K562 (cell line): ENCODE results near the gene ANAPC16. TPM values are rescaled to one million over a fixed set of nuclear protein-coding genes. Genes with fewer than 3 reads are reported as not detected.
A peak's percentile ranks its signal among the peaks of the same experiment; 100 is the strongest.

ENCODE experiments used
- ATF7 ChIP-seq: fragments of 450-650 bp; IDR thresholded peaks from 2 replicates; pipeline ENCODE4 v1.7.1; 2014; ENCODE audit warnings: mild to moderate bottlenecking, moderate library complexity
- ELK3 ChIP-seq: fragments of 450-650 bp; formaldehyde crosslinking; IDR thresholded peaks from 2 replicates; pipeline ENCODE4 v1.4.0; 2020; ENCODE audit warnings: mild to moderate bottlenecking
- ETS2 ChIP-seq: IDR thresholded peaks from 2 replicates; pipeline ENCODE4 v1.6.1; 2016; ENCODE audit warnings: borderline replicate concordance, missing genetic modification characterization, mild to moderate bottlenecking, moderate library complexity, missing compliant biosample characterization; ENCODE audit not compliant: poor library complexity, severe bottlenecking
- JUN ChIP-seq, 2 experiments: sonication (generic) in 1 of 2; formaldehyde crosslinking in 1 of 2; IDR thresholded peaks; 2 replicates each; pipeline versions ENCODE4 v1.6.1 to v1.8.0; 2012 to 2022; ENCODE audit warnings: borderline replicate concordance in 2 of 2, mild to moderate bottlenecking in 2 of 2, improper control_type of control experiment in 1 of 2, low read depth in 1 of 2, low read length in 1 of 2, missing genetic modification reagents in 1 of 2
- KLF13 ChIP-seq: fragments of 450-650 bp; IDR thresholded peaks from 2 replicates; pipeline ENCODE4 v1.6.1; 2016; ENCODE audit warnings: missing genetic modification characterization, low read depth, mild to moderate bottlenecking, missing compliant biosample characterization, moderate library complexity, borderline replicate concordance
- NBN ChIP-seq: fragments of 450-650 bp; IDR thresholded peaks from 2 replicates; pipeline ENCODE4 v1.6.1; 2016; ENCODE audit warnings: low read depth, mild to moderate bottlenecking
- RCOR1 ChIP-seq, 2 experiments: IDR thresholded peaks; 2 replicates each; pipeline ENCODE4 v1.6.1; 2012; ENCODE audit warnings: low read depth in 2 of 2, low read length in 2 of 2, borderline replicate concordance in 1 of 2, improper control_type of control experiment in 1 of 2
- SNRNP70 ChIP-seq: fragments of 200-400 bp; formaldehyde crosslinking; optimal IDR thresholded peaks from 2 replicates; pipeline ENCODE3; 2017; ENCODE audit warnings: low read depth, low read length
- STAT5B ChIP-seq: fragments of 250-450 bp; sonication (Bioruptor Pico); IDR thresholded peaks from 2 replicates; pipeline ENCODE4 v1.8.0; 2021; ENCODE audit warnings: mild to moderate bottlenecking, inconsistent platforms
- TAF9B ChIP-seq: fragments of 450-650 bp; IDR thresholded peaks from 2 replicates; pipeline ENCODE4 v1.6.1; 2018; ENCODE audit warnings: mild to moderate bottlenecking; ENCODE audit not compliant: partially characterized antibody
- UBTF ChIP-seq, 2 experiments: IDR thresholded peaks; 2 replicates each; pipeline ENCODE4 v1.6.1; 2012; ENCODE audit warnings: improper control_type of control experiment in 2 of 2, low read depth in 2 of 2, low read length in 2 of 2, borderline replicate concordance in 1 of 2
- ZBTB33 ChIP-seq: sonication (generic); formaldehyde crosslinking; IDR thresholded peaks from 2 replicates; pipeline ENCODE4 v1.8.1; 2023; ENCODE audit warnings: mild to moderate bottlenecking, missing genetic modification reagents
- ZBTB7A ChIP-seq: IDR thresholded peaks from 2 replicates; pipeline ENCODE4 v1.6.1; 2011; ENCODE audit warnings: low read depth, mild to moderate bottlenecking, low read length, moderate library complexity, borderline replicate concordance; ENCODE audit not compliant: control insufficient read depth
- ZNF445 ChIP-seq: fragments of 250-450 bp; sonication (Bioruptor Pico); IDR thresholded peaks from 2 replicates; pipeline ENCODE4 v1.4.0; 2020; ENCODE audit warnings: low read depth, mild to moderate bottlenecking, moderate library complexity
- ZNF696 ChIP-seq: fragments of 250-450 bp; sonication (Bioruptor Pico); conservative IDR thresholded peaks from 2 replicates; pipeline ENCODE4 v1.4.0; 2020; ENCODE audit warnings: mild to moderate bottlenecking, moderate library complexity
- ZNF778 ChIP-seq: fragments of 450-650 bp; formaldehyde crosslinking; IDR thresholded peaks from 2 replicates; pipeline ENCODE4 v1.4.0; 2020; ENCODE audit warnings: mild to moderate bottlenecking, moderate library complexity
- ZNF79 ChIP-seq: fragments of 250-450 bp; sonication (Bioruptor Pico); IDR thresholded peaks from 2 replicates; pipeline ENCODE4 v1.4.0; 2020; ENCODE audit warnings: low read depth, mild to moderate bottlenecking, moderate library complexity
- polyA plus RNA-seq, 8 experiments: library from polyadenylated mRNA; depleted of rRNA in 4 of 8; stranded (reverse) in 5 of 8; unstranded in 3 of 8; fragments of >200 nt; fragmentation: Nextera tagmentation in 2 of 8; fragmentation: Illumina TruSeq in 1 of 8; extraction: Ambion mirVana in 2 of 8; extraction: Trizol in 1 of 8; gene quantifications; 2 replicates each; pipeline versions ENCODE4 v1.2.1 to v1.2.3, GENCODE V29; 2011 to 2014; ENCODE audit warnings: inconsistent platforms in 1 of 8, missing spikeins in 1 of 8
- total RNA-seq, 7 experiments: library from RNA; depleted of rRNA in 6 of 7; stranded (reverse); fragments of >200 nt in 6 of 7; fragmentation: Illumina TruSeq in 2 of 7; extraction: Trizol in 2 of 7; gene quantifications; 2 replicates each; pipeline versions ENCODE4 v1.2.1 to v1.2.3, GENCODE V29; 2011 to 2021; ENCODE audit warnings: low replicate concordance in 1 of 7
- TF ChIP-seq, protein P1 (sequence below): fragments of 250-450 bp; sonication (Bioruptor Pico); IDR thresholded peaks from 2 replicates; pipeline ENCODE4 v1.8.0; 2021; ENCODE audit warnings: moderate library complexity, mild to moderate bottlenecking, inconsistent platforms

ANAPC16 gene
- total and polyA plus RNA-seq, 9 of the 15 experiments (the other 6 are each of a cell fraction or from before 2014, with no cell fraction given), result 42.6 to 208 (median 108) TPM

DNA sequence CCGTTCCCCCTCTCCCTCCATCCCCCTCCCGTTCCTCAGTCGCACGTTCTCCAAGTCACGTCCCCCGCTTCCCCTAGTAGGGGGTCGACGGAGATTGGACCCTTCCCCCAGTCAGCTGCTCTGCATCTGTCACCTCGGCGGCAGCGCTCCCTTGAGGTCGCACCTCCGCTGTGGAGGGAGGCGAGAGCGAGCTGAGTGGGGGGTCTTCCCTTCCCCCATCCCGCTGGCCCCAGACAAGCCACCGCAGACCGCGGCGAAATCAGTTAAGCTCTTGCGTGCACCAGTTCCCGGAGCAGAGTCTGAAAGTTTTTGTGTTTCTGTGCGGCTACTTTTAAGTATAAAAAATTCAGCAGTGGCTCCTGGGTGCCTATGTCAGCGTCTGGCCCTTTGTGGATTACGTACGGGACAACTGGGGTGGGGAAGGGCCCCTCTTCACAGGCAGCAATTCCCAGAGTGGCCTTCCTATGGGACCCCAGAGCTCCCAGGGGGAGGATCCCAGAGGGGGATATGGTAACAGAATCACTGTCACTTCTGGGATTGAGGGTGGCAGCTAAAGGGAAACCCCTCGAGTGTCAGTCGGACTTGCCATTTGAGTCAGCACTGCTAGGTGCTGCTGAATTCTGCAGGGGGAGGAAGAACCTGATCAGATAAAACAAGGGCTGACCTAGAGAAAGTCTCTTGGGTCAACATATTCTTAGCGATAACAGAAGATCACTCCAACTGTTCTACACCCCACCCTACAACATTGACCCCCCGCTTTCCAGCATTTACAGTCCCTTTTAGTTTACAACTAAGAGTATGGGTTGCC lies 45.4 kb downstream of the ANAPC16 start (continued):
- TF ChIP-seq, protein P1, sequence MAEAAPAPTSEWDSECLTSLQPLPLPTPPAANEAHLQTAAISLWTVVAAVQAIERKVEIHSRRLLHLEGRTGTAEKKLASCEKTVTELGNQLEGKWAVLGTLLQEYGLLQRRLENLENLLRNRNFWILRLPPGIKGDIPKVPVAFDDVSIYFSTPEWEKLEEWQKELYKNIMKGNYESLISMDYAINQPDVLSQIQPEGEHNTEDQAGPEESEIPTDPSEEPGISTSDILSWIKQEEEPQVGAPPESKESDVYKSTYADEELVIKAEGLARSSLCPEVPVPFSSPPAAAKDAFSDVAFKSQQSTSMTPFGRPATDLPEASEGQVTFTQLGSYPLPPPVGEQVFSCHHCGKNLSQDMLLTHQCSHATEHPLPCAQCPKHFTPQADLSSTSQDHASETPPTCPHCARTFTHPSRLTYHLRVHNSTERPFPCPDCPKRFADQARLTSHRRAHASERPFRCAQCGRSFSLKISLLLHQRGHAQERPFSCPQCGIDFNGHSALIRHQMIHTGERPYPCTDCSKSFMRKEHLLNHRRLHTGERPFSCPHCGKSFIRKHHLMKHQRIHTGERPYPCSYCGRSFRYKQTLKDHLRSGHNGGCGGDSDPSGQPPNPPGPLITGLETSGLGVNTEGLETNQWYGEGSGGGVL, result no peak
- TF ChIP-seq ETS2 (tag), result no peak
- TF ChIP-seq SNRNP70, result no peak
- no peak for TF ChIP-seq ZNF445 (CRISPR knock-in tag)
- TF ChIP-seq KLF13, result 0 out of 2 replicates have a peak, but pooled peaks have one; percentile 31
- no peak for TF ChIP-seq ZNF778 (CRISPR knock-in tag)
- TF ChIP-seq STAT5B (CRISPR knock-in tag), result no peak
- peak; percentile 99 for TF ChIP-seq ZBTB7A
- TF ChIP-seq ZNF79, result no peak
- peak; percentile 33 to 50; a peak in 2 of 4 replicates for TF ChIP-seq UBTF (IDR thresholded peaks at IDR 0.05; ENCODE audit: borderline replicate concordance in 1 of 2, low read depth in 2 of 2, low read length in 2 of 2)
- TF ChIP-seq JUN (IDR thresholded peaks at IDR 0.05; ENCODE audit: borderline replicate concordance, low read depth, low read length), result peak; percentile 77; the same call in 1 of the 2 replicates
- TF ChIP-seq JUN (CRISPR knock-in tag; IDR thresholded peaks at IDR 0.05; ENCODE audit: borderline replicate concordance), result 0 out of 2 replicates have a peak, but pooled peaks have one; percentile 24
- 0 out of 2 replicates have a peak, but pooled peaks have one; percentile 44 for TF ChIP-seq ELK3
- TF ChIP-seq ATF7, result peak; percentile 59; the same call in 1 of the 2 replicates
- TF ChIP-seq ZNF696 (CRISPR knock-in tag), result no peak
- TF ChIP-seq NBN, result peak; percentile 68
- TF ChIP-seq TAF9B, result no peak
- peak in 1 of 2 experiments; percentile 90; a peak in 2 of 4 replicates for TF ChIP-seq RCOR1 (IDR thresholded peaks at IDR 0.05; ENCODE audit: borderline replicate concordance in 1 of 2, low read depth in 2 of 2, low read length in 2 of 2)
- TF ChIP-seq ZBTB33 (CRISPR knock-in tag), result no peak
